Transverse colon (tissue), 3 donors: ENCODE results near the gene RAN.

ENCODE experiments used
- EP300 ChIP-seq: sonication (generic); formaldehyde crosslinking; IDR thresholded peaks from one replicate; pipeline ENCODE4 v1.6.1; 2017; ENCODE audit warnings: antibody characterized with exemption, low read depth
- TF ChIP-seq, protein P1 (sequence below), 5 experiments: fragments of 200-600 bp in 3 of 5; fragments of 450-650 bp in 2 of 5; sonication (generic) in 3 of 5; IDR thresholded peaks; 1 replicate in 2 of 5; 2 replicates in 3 of 5; pipeline ENCODE4 v1.5.1; 2016 to 2017; ENCODE audit warnings: antibody characterized with exemption in 5 of 5, inconsistent platforms in 3 of 5, mild to moderate bottlenecking in 2 of 5, moderate library complexity in 1 of 5

DNA sequence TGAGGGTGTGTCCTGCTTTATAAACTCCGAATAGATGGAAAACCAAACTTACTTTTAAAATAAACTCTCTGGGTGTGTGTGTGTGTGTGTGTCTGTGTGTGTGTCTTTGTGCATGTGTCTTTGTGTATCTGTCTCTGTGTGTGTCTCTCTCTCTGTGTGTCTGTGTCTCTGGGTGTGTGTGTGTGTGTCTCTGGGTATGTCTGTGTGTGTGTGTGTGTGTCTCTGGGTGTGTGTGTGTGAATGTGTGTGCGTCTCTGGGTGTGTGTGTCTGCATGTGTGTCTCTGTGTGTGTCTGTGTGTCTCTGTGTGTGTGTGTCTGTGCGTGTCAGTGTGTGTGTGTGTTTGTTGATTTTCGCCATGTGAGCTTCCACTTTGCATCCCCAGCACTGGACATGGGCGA lies 9.2 kb downstream of the RAN start:
- TF ChIP-seq, protein P1, sequence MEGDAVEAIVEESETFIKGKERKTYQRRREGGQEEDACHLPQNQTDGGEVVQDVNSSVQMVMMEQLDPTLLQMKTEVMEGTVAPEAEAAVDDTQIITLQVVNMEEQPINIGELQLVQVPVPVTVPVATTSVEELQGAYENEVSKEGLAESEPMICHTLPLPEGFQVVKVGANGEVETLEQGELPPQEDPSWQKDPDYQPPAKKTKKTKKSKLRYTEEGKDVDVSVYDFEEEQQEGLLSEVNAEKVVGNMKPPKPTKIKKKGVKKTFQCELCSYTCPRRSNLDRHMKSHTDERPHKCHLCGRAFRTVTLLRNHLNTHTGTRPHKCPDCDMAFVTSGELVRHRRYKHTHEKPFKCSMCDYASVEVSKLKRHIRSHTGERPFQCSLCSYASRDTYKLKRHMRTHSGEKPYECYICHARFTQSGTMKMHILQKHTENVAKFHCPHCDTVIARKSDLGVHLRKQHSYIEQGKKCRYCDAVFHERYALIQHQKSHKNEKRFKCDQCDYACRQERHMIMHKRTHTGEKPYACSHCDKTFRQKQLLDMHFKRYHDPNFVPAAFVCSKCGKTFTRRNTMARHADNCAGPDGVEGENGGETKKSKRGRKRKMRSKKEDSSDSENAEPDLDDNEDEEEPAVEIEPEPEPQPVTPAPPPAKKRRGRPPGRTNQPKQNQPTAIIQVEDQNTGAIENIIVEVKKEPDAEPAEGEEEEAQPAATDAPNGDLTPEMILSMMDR (IDR thresholded peaks at IDR 0.05) = no peak
- no peak for TF ChIP-seq EP300
